GM12864 (cell line): ENCODE results near the gene MAPKAP1.
"Not testable (repeated sequence)": the region's sequence is repeated elsewhere in the genome, so short reads cannot be mapped to it uniquely, and the experiment has no call there.

Experiments used
- DNase-seq: peaks from one replicate; pipeline ENCODE4 v3.0.0-alpha.2; 2011; ENCODE audit warnings: low read depth
- H3K4me3 ChIP-seq: 2 replicates; pipeline ENCODE4 v1.5.1; 2011; ENCODE audit warnings: mild to moderate bottlenecking, low read depth, low read length, control low read depth
- CTCF ChIP-seq: IDR thresholded peaks from 2 replicates; pipeline ENCODE4 v1.5.1; 2011; ENCODE audit warnings: low read depth, mild to moderate bottlenecking, moderate library complexity, low read length, control low read depth, inconsistent platforms; ENCODE audit errors: missing control alignments

The MAPKAP1 gene

GRCh38 chr9:125699870-125700269 is 7.1 kb downstream of the MAPKAP1 start:
- no peak for TF ChIP-seq CTCF
- no peak for DNase-seq
- no peak overlapping the region for H3K4me3 ChIP-seq

- H3K4me3 ChIP-seq, result no peak overlapping the region
- TF ChIP-seq CTCF, result no peak
- no peak for DNase-seq
Measured at GRCh38 chr9:125696106-125696647, 10.8 kb downstream of the MAPKAP1 start.

GRCh38 chr9:125695548-125695947 is 11.5 kb downstream of the MAPKAP1 start:
- not testable (repeated sequence) for H3K4me3 ChIP-seq, DNase-seq

- no peak for DNase-seq
- H3K4me3 ChIP-seq, result no peak overlapping the region
- TF ChIP-seq CTCF, result no peak
Measured at GRCh38 chr9:125694478-125694877, 12.5 kb downstream of the MAPKAP1 start.

GRCh38 chr9:125693492-125693891 is 13.5 kb downstream of the MAPKAP1 start:
- not testable (repeated sequence) for DNase-seq, H3K4me3 ChIP-seq

GRCh38 chr9:125691869-125692268 is 15.1 kb downstream of the MAPKAP1 start:
- DNase-seq, result no peak
- no peak for TF ChIP-seq CTCF
- H3K4me3 ChIP-seq, result no peak overlapping the region

GRCh38 chr9:125690679-125691078 is 16.3 kb downstream of the MAPKAP1 start:
- no peak for TF ChIP-seq CTCF
- no peak for DNase-seq
- H3K4me3 ChIP-seq, result no peak overlapping the region

GRCh38 chr9:125687163-125687863 is 19.7 kb downstream of the MAPKAP1 start:
- no peak for TF ChIP-seq CTCF
- H3K4me3 ChIP-seq, result no peak overlapping the region
- DNase-seq, result no peak
